HepG2 (cell line): ENCODE measurements around the gene NOL4L. TPM values are rescaled to one million over a fixed set of nuclear protein-coding genes. Genes with fewer than 3 reads are reported as not detected.

Experiments used
- ATAC-seq: fragments of 200-7000 bp; cut with Tn5 transposase; 3 replicates; pipeline ENCODE4 v1.9.1; 2020; ENCODE audit warnings: mild to moderate bottlenecking, moderate library complexity
- BruUV-seq: library from RNA; stranded (reverse); fragments of 400-500 nt; replicated peaks from 2 replicates; lab custom pipeline; 2021; lab: Mats Ljungman, UMichigan
- CTCF ChIA-PET: fragments of 300-600 bp; formaldehyde crosslinking; extraction: SDS; loops from one replicate; lab custom pipeline; 2021; ENCODE audit warnings: low total read pairs, inconsistent platforms, low intra/inter-chr PET ratio; lab: Yijun Ruan, JAX
- POLR2A ChIA-PET: fragments of 350-600 bp; sonication (Branson Sonifier 250); formaldehyde crosslinking; loops from one replicate; lab custom pipeline; 2020; ENCODE audit warnings: antibody characterized with exemption, inconsistent platforms; lab: Yijun Ruan, JAX
- DNase-seq: peaks from one replicate; pipeline ENCODE4 v3.0.0-alpha.2; 2015; ENCODE audit warnings: low spot score
- FAIRE-seq: peaks from 3 replicates; lab custom pipeline; 2011; peaks lifted over from hg19 to GRCh38; lab: Jason Lieb, UNC
- H2AFZ ChIP-seq: one replicate; pipeline ENCODE4 v1.6.1; 2011; ENCODE audit warnings: low read length, inconsistent platforms
- H3K27ac ChIP-seq: fragments of 300-600 bp; 3 replicates; pipeline ENCODE4 v1.8.0; 2011; ENCODE audit warnings: mixed run types, mild to moderate bottlenecking, mixed read lengths, low read length, inconsistent platforms; ENCODE audit not compliant: insufficient read depth; ENCODE audit errors: extremely low read length
- H3K27me3 ChIP-seq, 2 experiments: fragments of 200-600 bp in 1 of 2; 2 replicates in 1 of 2; 3 replicates in 1 of 2; pipeline versions ENCODE4 v1.6.0 to v1.8.0; 2011; ENCODE audit warnings: low read length in 2 of 2, mild to moderate bottlenecking in 2 of 2, moderate library complexity in 2 of 2, inconsistent platforms in 1 of 2; ENCODE audit not compliant: insufficient read depth in 2 of 2, control insufficient read depth in 1 of 2
- H3K36me3 ChIP-seq, 2 experiments: fragments of 200-600 bp in 1 of 2; replicated peaks in 1 of 2; 2 replicates in 1 of 2; 3 replicates in 1 of 2; pipeline versions ENCODE4 v1.5.1 to v1.8.0; 2011; ENCODE audit warnings: low read length in 2 of 2, inconsistent platforms in 1 of 2; ENCODE audit not compliant: insufficient read depth in 2 of 2, control insufficient read depth in 1 of 2
- H3K4me1 ChIP-seq: 2 replicates; pipeline ENCODE4 v1.5.1; 2012; ENCODE audit warnings: low read length, inconsistent platforms; ENCODE audit not compliant: insufficient read depth
- H3K4me2 ChIP-seq: 2 replicates; pipeline ENCODE4 v1.6.0; 2011; ENCODE audit warnings: low read depth, low read length, inconsistent platforms
- H3K4me3 ChIP-seq, 3 experiments: fragments of 200-600 bp in 1 of 3; sonication (generic), shearing (Covaris generic) in 1 of 3; replicated peaks in 1 of 3; 2 replicates each; pipeline ENCODE4 v1.5.1; 2011 to 2016; ENCODE audit warnings: low read length in 3 of 3, inconsistent platforms in 2 of 3, low read depth in 2 of 3, mild to moderate bottlenecking in 2 of 3, control low read depth in 1 of 3, mixed read lengths in 1 of 3; ENCODE audit not compliant: insufficient read depth in 1 of 3
- H3K79me2 ChIP-seq: one replicate; pipeline ENCODE4 v1.6.1; 2011; ENCODE audit warnings: low read length, inconsistent platforms; ENCODE audit not compliant: insufficient read depth
- H3K9ac ChIP-seq: 2 replicates; pipeline ENCODE4 v1.6.0; 2011; ENCODE audit warnings: mild to moderate bottlenecking, low read depth, low read length, inconsistent platforms; ENCODE audit not compliant: insufficient read depth
- H3K9me3 ChIP-seq: 2 replicates; pipeline ENCODE4 v1.5.1; 2012; ENCODE audit warnings: mild to moderate bottlenecking, low read length
- H4K20me1 ChIP-seq: 2 replicates; pipeline ENCODE4 v1.6.0; 2011; ENCODE audit warnings: inconsistent platforms, mild to moderate bottlenecking, low read length, moderate library complexity; ENCODE audit not compliant: insufficient read depth
- AGO2 ChIP-seq: fragments of 200-400 bp; formaldehyde crosslinking; optimal IDR thresholded peaks from 2 replicates; pipeline ENCODE3; 2017; ENCODE audit warnings: mild to moderate bottlenecking, low read depth, low read length, moderate library complexity
- MNT ChIP-seq: fragments of 450-650 bp; IDR thresholded peaks from 2 replicates; pipeline ENCODE4 v1.6.1; 2016
- MYC ChIP-seq: sonication (generic); formaldehyde crosslinking; IDR thresholded peaks from 2 replicates; pipeline ENCODE4 v1.9.0; 2021; ENCODE audit warnings: missing genetic modification reagents, borderline replicate concordance
- POLR2A ChIP-seq, 2 experiments: IDR thresholded peaks; 2 replicates each; pipeline ENCODE4 v1.6.1; 2011; ENCODE audit warnings: low read depth in 2 of 2, low read length in 2 of 2, mild to moderate bottlenecking in 1 of 2, moderate library complexity in 1 of 2; ENCODE audit not compliant: insufficient read depth in 1 of 2
- ZFP91 ChIP-seq: sonication (generic); formaldehyde crosslinking; IDR thresholded peaks from 2 replicates; pipeline ENCODE4 v1.9.0; 2022; ENCODE audit warnings: missing genetic modification reagents, mild to moderate bottlenecking, borderline replicate concordance
- ZNF274 ChIP-seq: sonication (generic); formaldehyde crosslinking; IDR thresholded peaks from 2 replicates; pipeline ENCODE4 v1.5.1; 2020; ENCODE audit warnings: mild to moderate bottlenecking, missing genetic modification reagents
- WGBS: methylation state at CpG from one replicate; pipeline ENCODE4 v1.1.6; 2017; ENCODE audit warnings: low lambda C conversion rate; 5-methylcytosine and 5-hydroxymethylcytosine counted together
- in situ Hi-C: cut with HindIII; loops from 2 replicates; pipeline ENCODE4 v1.10.0; 2017; ENCODE audit warnings: low pct_unique_long_range_greater_than_20kb; ENCODE audit not compliant: extremely low pct_ligation_motif_present
- intact Hi-C: fragments of 100-400 bp; cut with micrococcal nuclease; formaldehyde crosslinking; loops from one replicate; pipeline ENCODE4 v1.10.0; 2022; ENCODE audit not compliant: unreplicated experiment
- polyA plus RNA-seq, 8 experiments: library from polyadenylated mRNA; depleted of rRNA in 3 of 8; stranded (reverse) in 7 of 8; unstranded in 1 of 8; fragments of >200 nt; fragmentation: Illumina TruSeq in 4 of 8; extraction: Trizol in 4 of 8; gene quantifications; 2 replicates each; pipeline versions ENCODE4 v1.2.1 to v1.2.3, GENCODE V29; 2011 to 2016; ENCODE audit warnings: low read depth in 4 of 8, missing spikeins in 1 of 8, mixed read lengths in 1 of 8; ENCODE audit not compliant: insufficient read depth in 1 of 8
- total RNA-seq, 5 experiments: library from RNA; depleted of rRNA; stranded (reverse); fragments of >200 nt; fragmentation: Illumina TruSeq; extraction: Trizol; gene quantifications; 2 replicates each; pipeline ENCODE4 v1.2.3, GENCODE V29; 2016; ENCODE audit warnings: low read depth in 1 of 5
- TF ChIP-seq, protein P1 (sequence below): sonication (generic); formaldehyde crosslinking; IDR thresholded peaks from 2 replicates; pipeline ENCODE4 v1.4.0; 2020; ENCODE audit warnings: missing genetic modification reagents

NOL4L gene
- total and polyA plus RNA-seq, 2 of the 13 experiments (the other 11 are each of a cell fraction or from before 2014, with no cell fraction given): 16.6 to 35.4 TPM

GRCh38 chr20:32458837-32459220 lies 126.3 kb downstream of the NOL4L start:
- H3K79me2 ChIP-seq: peaks cover 21% of the 10 kb centered on the region
- 0 out of 4 replicates have a peak, but pooled peaks of 1 of the 2 experiments have one; percentile 30 for TF ChIP-seq POLR2A (IDR thresholded peaks at IDR 0.05; ENCODE audit: insufficient read depth in 1 of 2, low read depth in 2 of 2, low read length in 2 of 2)
- peak; percentile 78; the same call in 1 of the 2 replicates for TF ChIP-seq ZNF274
- peak; percentile 13; the same call in 1 of the 2 replicates for TF ChIP-seq MYC (CRISPR knock-in tag)
- TF ChIP-seq ZFP91 (CRISPR knock-in tag): 0 out of 2 replicates have a peak, but pooled peaks have one; percentile 3
- TF ChIP-seq AGO2: peak; percentile 28
- no peak for TF ChIP-seq MNT
- TF ChIP-seq, protein P1, sequence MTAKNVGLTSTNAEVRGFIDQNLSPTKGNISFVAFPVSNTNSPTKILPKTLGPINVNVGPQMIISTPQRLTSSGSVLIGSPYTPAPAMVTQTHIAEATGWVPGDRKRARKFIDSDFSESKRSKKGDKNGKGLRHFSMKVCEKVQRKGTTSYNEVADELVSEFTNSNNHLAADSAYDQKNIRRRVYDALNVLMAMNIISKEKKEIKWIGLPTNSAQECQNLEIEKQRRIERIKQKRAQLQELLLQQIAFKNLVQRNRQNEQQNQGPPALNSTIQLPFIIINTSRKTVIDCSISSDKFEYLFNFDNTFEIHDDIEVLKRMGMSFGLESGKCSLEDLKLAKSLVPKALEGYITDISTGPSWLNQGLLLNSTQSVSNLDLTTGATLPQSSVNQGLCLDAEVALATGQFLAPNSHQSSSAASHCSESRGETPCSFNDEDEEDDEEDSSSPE (CRISPR knock-in tag): no peak
- H3K4me2 ChIP-seq: no peak overlapping the region
- POLR2A ChIA-PET: interaction anchor here (1.1 kb wide), 1 partner anchor 14 kb away, joined by 3 read pairs; no protein-coding TSS in a partner anchor
- in situ Hi-C loops (no loop called here), intact Hi-C loops (no loop called here)
- ATAC-seq (no peak), DNase-seq (no peak), FAIRE-seq (no peak)
- H3K4me1 ChIP-seq: peaks cover 7% of the 10 kb centered on the region
- no peaks in the 10 kb centered on the region for H3K9me3 ChIP-seq
- H3K36me3 ChIP-seq: peaks cover 42 to 64% of the 10 kb centered on the region in 2 experiments; a peak in 4 of 5 replicates
- H4K20me1 ChIP-seq: no peaks in the 10 kb centered on the region
- no peak overlapping the region for H2AFZ ChIP-seq
- BruUV-seq: no TSS peak
- H3K27ac ChIP-seq: no peak overlapping the region
- CTCF ChIA-PET: no interaction called here
- H3K9ac ChIP-seq: no peak overlapping the region
- no peaks in the 10 kb centered on the region for H3K27me3 ChIP-seq
- no peak overlapping the region for H3K4me3 ChIP-seq
- 95% methylated on average over 12 of the region's 12 CpGs for WGBS
